Osteoblast (primary cell): ENCODE measurements around the gene SLC25A22. TPM values are rescaled to one million over a fixed set of nuclear protein-coding genes. Genes with fewer than 3 reads are reported as not detected.

Experiments
- DNase-seq: peaks from one replicate; pipeline ENCODE4 v3.0.0; 2011; ENCODE audit warnings: low spot score, mixed read lengths; ENCODE audit not compliant: insufficient read length; ENCODE audit errors: missing footprints
- H2AFZ ChIP-seq: 2 replicates; pipeline ENCODE4 v1.6.0; 2011; ENCODE audit warnings: mild to moderate bottlenecking, low read length
- H3K27ac ChIP-seq: 2 replicates; pipeline ENCODE4 v1.5.1; 2011; ENCODE audit warnings: mild to moderate bottlenecking, low read depth, low read length, moderate library complexity
- H3K27me3 ChIP-seq: 2 replicates; pipeline ENCODE4 v1.6.0; 2012; ENCODE audit warnings: mild to moderate bottlenecking, control low read depth, inconsistent platforms, low read length, moderate library complexity; ENCODE audit not compliant: insufficient read depth
- H3K36me3 ChIP-seq: 2 replicates; pipeline ENCODE4 v1.5.1; 2011; ENCODE audit warnings: mild to moderate bottlenecking, low read length, control low read depth, moderate library complexity; ENCODE audit not compliant: insufficient read depth
- H3K4me1 ChIP-seq: 2 replicates; pipeline ENCODE4 v1.5.1; 2011; ENCODE audit warnings: mild to moderate bottlenecking, low read length, control low read depth, moderate library complexity; ENCODE audit not compliant: insufficient read depth
- H3K4me2 ChIP-seq: 2 replicates; pipeline ENCODE4 v1.6.0; 2011; ENCODE audit warnings: mild to moderate bottlenecking, low read length; ENCODE audit not compliant: insufficient read depth
- H3K4me3 ChIP-seq: fragments of 200-600 bp; sonication (generic); 3 replicates; pipeline ENCODE4 v1.5.1; 2012; ENCODE audit warnings: mild to moderate bottlenecking, low read length, inconsistent platforms; ENCODE audit not compliant: insufficient read depth
- H3K79me2 ChIP-seq: 2 replicates; pipeline ENCODE4 v1.6.0; 2012; ENCODE audit warnings: mild to moderate bottlenecking, low read length, control low read depth, inconsistent platforms; ENCODE audit not compliant: insufficient read depth
- H3K9me3 ChIP-seq: 2 replicates; pipeline ENCODE4 v1.5.1; 2011; ENCODE audit warnings: low read depth, low read length, control low read depth
- H4K20me1 ChIP-seq: 2 replicates; pipeline ENCODE4 v1.6.0; 2012; ENCODE audit warnings: mild to moderate bottlenecking, low read length, control low read depth; ENCODE audit not compliant: insufficient read depth
- CTCF ChIP-seq: IDR thresholded peaks from 2 replicates; pipeline ENCODE4 v1.5.1; 2011; ENCODE audit warnings: mild to moderate bottlenecking, low read depth, low read length, moderate library complexity; ENCODE audit errors: extremely low read depth
- total RNA-seq: library from RNA; depleted of rRNA; stranded (reverse); fragments of >200 nt; gene quantifications from 2 replicates; pipeline ENCODE4 v1.2.3, GENCODE V29; 2012

Gene SLC25A22
- total RNA-seq, 1 donor: 9.0 TPM

- Histone ChIP-seq H3K79me2 (no peaks in the 10 kb centered on the region), H2AFZ (no peak overlapping the region), H3K4me1 (peaks cover 6% of the 10 kb centered on the region), H3K4me2 (no peak overlapping the region), H3K9me3 (no peaks in the 10 kb centered on the region), H4K20me1 (peaks cover 7% of the 10 kb centered on the region), H3K36me3 (no peaks in the 10 kb centered on the region), H3K27ac (no peak overlapping the region), H3K27me3 (peaks cover 5% of the 10 kb centered on the region), H3K4me3 (no peak overlapping the region)
- no peak for TF ChIP-seq CTCF
- no peak for DNase-seq
Measured at GRCh38 chr11:788009-788640, 10.0 kb downstream of the SLC25A22 start.

- Histone ChIP-seq H3K27ac (no peak overlapping the region), H3K79me2 (no peaks in the 10 kb centered on the region), H3K36me3 (no peaks in the 10 kb centered on the region), H4K20me1 (peaks cover 7% of the 10 kb centered on the region), H3K4me2 (no peak overlapping the region), H3K4me1 (peaks cover 6% of the 10 kb centered on the region), H3K27me3 (peaks cover 5% of the 10 kb centered on the region), H3K4me3 (no peak overlapping the region), H3K9me3 (no peaks in the 10 kb centered on the region), H2AFZ (no peak overlapping the region)
- no peak for TF ChIP-seq CTCF
- DNase-seq: no peak
Measured at GRCh38 chr11:787084-787675, 10.9 kb downstream of the SLC25A22 start.

GRCh38 chr11:786235-787083 is 11.6 kb downstream of the SLC25A22 start:
- Histone ChIP-seq H3K79me2 (peaks cover 3% of the 10 kb centered on the region), H3K36me3 (no peaks in the 10 kb centered on the region), H3K27me3 (peaks cover 5% of the 10 kb centered on the region), H3K27ac (no peak overlapping the region), H3K4me2 (no peak overlapping the region), H3K9me3 (no peaks in the 10 kb centered on the region), H4K20me1 (peaks cover 11% of the 10 kb centered on the region), H3K4me3 (no peak overlapping the region), H2AFZ (no peak overlapping the region), H3K4me1 (peaks cover 6% of the 10 kb centered on the region)
- DNase-seq: no peak
- TF ChIP-seq CTCF: no peak

GRCh38 chr11:783581-784015 is 14.5 kb downstream of the SLC25A22 start:
- Histone ChIP-seq H4K20me1 (peaks cover 15% of the 10 kb centered on the region), H3K9me3 (no peaks in the 10 kb centered on the region), H3K79me2 (peaks cover 24% of the 10 kb centered on the region), H3K4me3 (peak overlapping the region; percentile 8), H2AFZ (no peak overlapping the region), H3K36me3 (peaks cover 10% of the 10 kb centered on the region), H3K27me3 (no peaks in the 10 kb centered on the region), H3K4me2 (peak overlapping the region; percentile 67), H3K27ac (peak overlapping the region; percentile 47), H3K4me1 (peaks cover 6% of the 10 kb centered on the region)
- TF ChIP-seq CTCF: peak; percentile 70
- DNase-seq: peak; percentile 99
